A549 treated with GW870086 at 1 μM for 4 hours (cell line): Measurements from ENCODE around the gene ENO2. TPM values are rescaled to one million over a fixed set of nuclear protein-coding genes. Genes with fewer than 3 reads are reported as not detected.

Source experiments
- total RNA-seq: library from RNA; stranded (reverse); fragments of 200-300 nt; extraction: Qiagen RNA extraction; gene quantifications from 5 replicates; pipeline ENCODE4 v1.2.3, GENCODE V29; 2022; ENCODE audit warnings: low read depth

ENO2 gene
- 38.6 to 40.3 TPM (median 40.0 TPM) in 5 replicates for total RNA-seq

GRCh38 chr12:6914246-6914946 lies at the start of gene ENO2:
Gene ENO2 (plus strand): TSS chr12:6914580. CDS start chr12:6915833, 1,253 bp downstream.

GRCh38 chr12:6867413-6868210 lies 46.8 kb upstream of the ENO2 start, which contains the start of gene TPI1:
Gene TPI1 (plus strand): TSS chr12:6867531. CDS start chr12:6867567, 36 bp downstream.

GRCh38 chr12:6873094-6874014 lies 41.0 kb upstream of the ENO2 start, which contains the start of gene SPSB2:
Gene SPSB2 (minus strand): TSS chr12:6873303. CDS start chr12:6872901, 402 bp downstream.

DNA sequence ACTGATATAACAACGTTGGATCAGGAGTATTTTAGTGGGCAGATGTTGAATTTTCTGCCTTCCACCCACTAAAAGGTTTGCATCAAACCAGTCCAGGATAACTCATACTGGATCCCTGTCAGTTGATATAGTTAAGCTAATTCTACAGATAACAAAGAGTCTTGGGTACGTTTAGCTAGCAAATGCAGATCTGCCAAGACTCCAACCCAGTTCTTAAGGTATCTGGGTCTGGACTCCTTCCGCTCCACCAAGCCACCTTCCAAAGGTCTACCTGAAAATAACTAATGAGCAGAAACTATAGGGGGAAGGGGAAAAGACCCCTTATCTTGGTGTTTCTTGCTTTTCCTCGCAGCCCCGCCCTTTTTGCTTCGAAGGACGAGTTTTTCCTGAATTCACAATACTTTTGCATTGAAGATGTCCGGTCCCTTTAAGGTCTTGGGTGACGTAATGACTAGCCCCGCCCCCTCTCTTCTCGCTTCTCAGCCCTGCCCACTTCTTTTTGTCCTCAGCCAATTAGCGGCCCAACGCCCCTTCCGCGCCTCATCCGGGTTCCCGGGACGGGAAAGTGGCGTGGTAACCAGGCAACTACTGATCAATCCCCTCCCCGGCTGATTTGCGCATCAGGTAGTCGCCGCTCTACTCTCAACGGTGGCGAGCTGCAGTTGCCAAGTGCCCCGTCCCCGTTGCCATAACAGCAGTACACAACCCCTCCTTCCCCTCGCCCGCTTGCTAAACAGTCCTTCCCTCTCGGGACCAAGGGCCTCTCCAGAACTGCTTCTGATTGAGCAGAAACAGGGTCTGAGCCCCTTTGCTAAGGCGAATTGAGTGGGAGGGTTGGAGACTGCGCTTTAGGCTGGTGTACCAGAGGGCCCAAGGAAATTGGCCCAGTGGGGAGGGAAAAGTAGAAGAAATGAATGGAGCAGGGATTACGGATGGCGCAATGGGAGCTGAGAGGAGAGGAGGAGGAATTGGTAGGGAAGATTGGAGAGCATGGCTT lies 9.8 kb upstream of the ENO2 start, which contains the start of gene LRRC23:
TSS of gene LRRC23 (plus strand) at position 543 of the 997 bp plus-strand sequence. CDS start 812 bp downstream, outside the sequence.

DNA sequence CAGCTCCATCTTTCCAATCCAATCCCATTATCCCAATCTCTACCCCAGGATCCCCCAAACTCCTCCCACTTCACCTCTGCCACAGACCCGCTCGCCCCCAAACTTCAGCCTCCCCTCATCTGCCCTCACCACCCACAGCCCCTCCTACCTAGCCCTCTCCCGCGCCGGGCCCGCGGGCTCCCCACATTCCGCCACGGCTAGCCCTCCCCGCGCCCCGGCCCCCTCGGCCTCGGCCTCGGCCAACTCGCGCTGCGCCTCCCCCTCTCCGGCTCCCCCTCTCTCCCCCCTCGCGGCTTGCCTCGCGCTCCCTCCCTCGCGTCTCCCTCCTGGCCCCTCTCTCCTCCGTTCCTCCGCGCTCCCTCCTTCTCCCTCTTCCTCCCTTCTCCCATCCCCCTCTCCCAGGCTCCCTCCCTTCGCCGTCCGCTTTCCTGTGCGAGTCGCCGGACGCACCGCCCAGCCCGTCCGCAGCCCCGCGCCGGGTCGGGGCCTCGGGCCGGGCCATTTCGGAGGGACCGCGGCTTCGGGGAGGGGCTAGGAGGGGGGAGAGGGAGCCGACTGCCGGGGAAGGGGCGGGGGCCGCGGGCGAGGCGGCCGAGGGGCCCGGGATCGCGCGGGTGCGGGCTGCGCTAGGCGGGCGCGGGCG lies 13.1 kb downstream of the ENO2 start, which contains the start of gene ATN1:
TSS of gene ATN1 (plus strand) at position 581 of the 643 bp plus-strand sequence. CDS start 6,043 bp downstream, outside the sequence.

DNA sequence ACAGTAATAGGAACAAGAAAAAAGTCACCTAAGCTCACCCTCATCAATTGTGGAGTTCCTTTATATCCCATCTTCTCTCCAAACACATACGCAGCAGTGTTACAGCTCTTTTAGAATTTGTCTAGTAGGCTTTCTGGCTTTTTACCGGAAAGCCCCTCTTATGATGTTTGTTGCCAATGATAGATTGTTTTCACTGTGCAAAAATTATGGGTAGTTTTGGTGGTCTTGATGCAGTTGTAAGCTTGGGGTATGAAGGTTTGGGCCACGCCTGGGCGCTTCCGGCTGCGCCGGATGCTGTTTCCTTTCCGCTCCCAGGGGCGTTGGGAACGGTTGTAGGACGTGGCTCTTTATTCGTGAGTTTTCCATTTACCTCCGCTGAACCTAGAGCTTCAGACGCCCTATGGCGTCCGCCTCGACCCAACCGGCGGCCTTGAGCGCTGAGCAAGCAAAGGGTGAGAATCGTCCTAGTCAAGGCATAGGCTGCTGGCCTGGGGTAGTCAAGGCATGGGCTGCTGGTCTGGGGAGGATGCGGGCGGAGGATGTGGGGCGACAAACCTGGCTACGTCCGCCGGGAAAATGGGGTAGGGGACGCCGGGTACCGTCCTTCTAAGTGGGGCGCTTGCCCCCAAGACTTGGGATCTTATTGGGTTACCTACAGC lies 29.5 kb downstream of the ENO2 start, which contains the start of the genes C12orf57 and RNU7-1:
TSS of gene C12orf57 (plus strand) at position 301 of the 659 bp plus-strand sequence. CDS start at position 401, 100 bp downstream.
TSS of gene RNU7-1 (plus strand) at position 95 of the 659 bp plus-strand sequence.

GRCh38 chr12:6950811-6951540 lies 36.6 kb downstream of the ENO2 start, which contains the start of gene PTPN6:
Gene PTPN6 (plus strand): TSS chr12:6951356. CDS start chr12:6951513, 157 bp downstream.

Other genes starting within 250 kb of the ENO2 start
- gene ZNF384, start 225.2 kb upstream of the ENO2 start, total RNA-seq, result 50.8 to 60.2 TPM (median 56.8 TPM) in 5 replicates
- gene PIANP, start 213.8 kb upstream of the ENO2 start, total RNA-seq, result 0.95 to 1.5 TPM (median 0.97 TPM) in 5 replicates
- gene COPS7A, start 190.5 kb upstream of the ENO2 start, total RNA-seq, result 48.9 to 55.9 TPM (median 52.8 TPM) in 5 replicates
- 261 to 319 TPM (median 311 TPM) in 5 replicates for gene MLF2, start 161.4 kb upstream of the ENO2 start, total RNA-seq
- gene PTMS, start 148.2 kb upstream of the ENO2 start, total RNA-seq, result 593 to 907 TPM (median 774 TPM) in 5 replicates
- gene LAG3, start 142.1 kb upstream of the ENO2 start, total RNA-seq, result 0.94 to 2.1 TPM (median 1.5 TPM) in 5 replicates
- not detected in 5 replicates for gene CD4, start 125.1 kb upstream of the ENO2 start, total RNA-seq
- gene GPR162, start 92.8 kb upstream of the ENO2 start, total RNA-seq, result 0.27 to 1.1 TPM (median 0.61 TPM) in 5 replicates
- gene P3H3, start 86.2 kb upstream of the ENO2 start, total RNA-seq, result 19.6 to 28.9 TPM (median 27.4 TPM) in 5 replicates
- 0.96 to 1.9 TPM (median 1.8 TPM) in 5 replicates for gene GNB3, start 73.7 kb upstream of the ENO2 start, total RNA-seq
- gene CDCA3, start 63.3 kb upstream of the ENO2 start, total RNA-seq, result 70.8 to 86.2 TPM (median 80.8 TPM) in 5 replicates
- 69.7 to 80.0 TPM (median 72.6 TPM) in 5 replicates for gene USP5, start 62.4 kb upstream of the ENO2 start, total RNA-seq
- gene TPI1, start 47.0 kb upstream of the ENO2 start, total RNA-seq, result 1,472 to 1,683 TPM (median 1,669 TPM) in 5 replicates
- 30.1 to 40.4 TPM (median 37.5 TPM) in 5 replicates for gene SPSB2, start 41.3 kb upstream of the ENO2 start, total RNA-seq
- gene LRRC23, start 9.8 kb upstream of the ENO2 start, total RNA-seq, result 16.6 to 18.7 TPM (median 17.2 TPM) in 5 replicates
- gene ATN1, start 13.4 kb downstream of the ENO2 start, total RNA-seq, result 54.4 to 77.3 TPM (median 73.9 TPM) in 5 replicates
- gene RNU7-1, start 29.2 kb downstream of the ENO2 start, total RNA-seq, result not detected in 5 replicates
- gene C12orf57, start 29.4 kb downstream of the ENO2 start, total RNA-seq, result 300 to 340 TPM (median 314 TPM) in 5 replicates
- gene PTPN6, start 36.8 kb downstream of the ENO2 start, total RNA-seq, result 8.6 to 14.0 TPM (median 11.0 TPM) in 5 replicates
- 324 to 339 TPM (median 332 TPM) in 5 replicates for gene PHB2, start 56.1 kb downstream of the ENO2 start, total RNA-seq
- 63.3 to 71.8 TPM (median 66.5 TPM) in 5 replicates for gene EMG1, start 56.3 kb downstream of the ENO2 start, total RNA-seq
- gene LPCAT3, start 103.9 kb downstream of the ENO2 start, total RNA-seq, result 26.3 to 31.4 TPM (median 27.6 TPM) in 5 replicates
- 39.5 to 62.4 TPM (median 44.8 TPM) in 5 replicates for gene C1S, start 146.1 kb downstream of the ENO2 start, total RNA-seq
- 27.8 to 41.1 TPM (median 29.9 TPM) in 5 replicates for gene C1R, start 177.9 kb downstream of the ENO2 start, total RNA-seq
- 11.4 to 14.2 TPM (median 12.8 TPM) in 5 replicates for gene C1RL, start 194.6 kb downstream of the ENO2 start, total RNA-seq
- not detected in 5 replicates for gene RBP5, start 214.3 kb downstream of the ENO2 start, total RNA-seq
- gene CLSTN3, start 215.8 kb downstream of the ENO2 start, total RNA-seq, result 13.6 to 18.3 TPM (median 16.0 TPM) in 5 replicates